GM12878 (cell line): Measurements from ENCODE around the gene FAM20B. TPM values are rescaled to one million over a fixed set of nuclear protein-coding genes. Genes with fewer than 3 reads are reported as not detected.

Experiments
- ATAC-seq: fragments of 200-7000 bp; cut with Tn5 transposase; 3 replicates; pipeline ENCODE4 v1.9.1; 2020; ENCODE audit warnings: mild to moderate bottlenecking, moderate library complexity
- BruUV-seq: library from RNA; stranded (reverse); fragments of 400-500 nt; replicated peaks from 2 replicates; lab custom pipeline; 2021; lab: Mats Ljungman, UMichigan
- CTCF ChIA-PET: fragments of 300-600 bp; sonication (Branson Sonifier 250); formaldehyde crosslinking; extraction: SDS; loops from one replicate; lab custom pipeline; 2021; ENCODE audit warnings: inconsistent platforms; lab: Yijun Ruan, JAX
- POLR2A ChIA-PET: fragments of 350-600 bp; formaldehyde crosslinking; extraction: SDS; loops from one replicate; lab custom pipeline; 2021; ENCODE audit warnings: inconsistent platforms; lab: Charles Lee
- RAD21 ChIA-PET: fragments of 300-600 bp; sonication (Branson Sonifier 250); formaldehyde crosslinking; loops from one replicate; lab custom pipeline; 2023; ENCODE audit warnings: antibody characterized with exemption; ENCODE audit not compliant: unreplicated experiment; lab: Charles Lee
- SMC1A ChIA-PET: fragments of 300-600 bp; sonication (Branson Sonifier 250); formaldehyde crosslinking; loops from one replicate; lab custom pipeline; 2023; ENCODE audit not compliant: unreplicated experiment, uncharacterized antibody; lab: Charles Lee
- DNase-seq: peaks from one replicate; pipeline ENCODE4 v3.0.0-alpha.2; 2011; ENCODE audit warnings: low read depth, low spot score
- FAIRE-seq: peaks from 3 replicates; lab custom pipeline; 2011; peaks lifted over from hg19 to GRCh38; lab: Jason Lieb, UNC
- H2AFZ ChIP-seq: 2 replicates; pipeline ENCODE4 v1.6.0; 2011; ENCODE audit warnings: low read depth, low read length, control low read depth; ENCODE audit not compliant: control insufficient read depth
- H3K27ac ChIP-seq: 2 replicates; pipeline ENCODE4 v1.5.1; 2011; ENCODE audit warnings: control low read depth; ENCODE audit not compliant: control insufficient read depth, insufficient read depth
- H3K27me3 ChIP-seq, 2 experiments: replicated peaks in 1 of 2; 2 replicates each; pipeline versions ENCODE4 v1.6.0 to v1.6.1; 2011; ENCODE audit warnings: low read length in 1 of 2; ENCODE audit not compliant: control insufficient read depth in 2 of 2, insufficient read depth in 2 of 2
- H3K36me3 ChIP-seq, 2 experiments: 2 replicates each; pipeline ENCODE4 v1.5.1; 2011; ENCODE audit warnings: low read length in 1 of 2; ENCODE audit not compliant: control insufficient read depth in 2 of 2, insufficient read depth in 2 of 2
- H3K4me1 ChIP-seq: 2 replicates; pipeline ENCODE4 v1.6.1; 2011; ENCODE audit warnings: mild to moderate bottlenecking, low read length, moderate library complexity, mixed read lengths; ENCODE audit not compliant: control insufficient read depth, insufficient read depth
- H3K4me2 ChIP-seq: 2 replicates; pipeline ENCODE4 v1.6.0; 2011; ENCODE audit warnings: control low read depth; ENCODE audit not compliant: control insufficient read depth, insufficient read depth
- H3K4me3 ChIP-seq: fragments of 200-600 bp; sonication (generic); 2 replicates; pipeline ENCODE4 v1.5.1; 2016
- H3K79me2 ChIP-seq: 2 replicates; pipeline ENCODE4 v1.6.0; 2011; ENCODE audit warnings: low read length; ENCODE audit not compliant: control insufficient read depth, insufficient read depth
- H3K9ac ChIP-seq: 2 replicates; pipeline ENCODE4 v1.8.0; 2011; ENCODE audit warnings: low read length, control low read depth, mixed read lengths; ENCODE audit not compliant: control insufficient read depth, insufficient read depth
- H3K9me3 ChIP-seq: replicated peaks from 3 replicates; pipeline ENCODE4 v1.5.1; 2011; ENCODE audit warnings: mild to moderate bottlenecking, low read length; ENCODE audit not compliant: control insufficient read depth, insufficient read depth
- H4K20me1 ChIP-seq: 2 replicates; pipeline ENCODE4 v1.6.0; 2011; ENCODE audit not compliant: control insufficient read depth, insufficient read depth
- CEBPB ChIP-seq, 2 experiments: fragments of 150-350 bp in 1 of 2; IDR thresholded peaks; 2 replicates each; pipeline ENCODE4 v1.6.1; 2012 to 2014; ENCODE audit warnings: low read depth in 2 of 2, low read length in 2 of 2, borderline replicate concordance in 1 of 2, inconsistent platforms in 1 of 2
- CTCF ChIP-seq, 3 experiments: IDR thresholded peaks in 2 of 3; conservative IDR thresholded peaks in 1 of 3; 2 replicates each; pipeline ENCODE4 v1.5.1; 2011; ENCODE audit warnings: low read depth in 3 of 3, low read length in 3 of 3, mild to moderate bottlenecking in 3 of 3, control low read depth in 2 of 3, moderate library complexity in 2 of 3, inconsistent platforms in 1 of 3, mixed read lengths in 1 of 3; ENCODE audit not compliant: control insufficient read depth in 2 of 3, insufficient read depth in 1 of 3; ENCODE audit errors: extremely low read depth in 1 of 3
- EGR1 ChIP-seq, 2 experiments: IDR thresholded peaks; 1 replicate in 1 of 2; 2 replicates in 1 of 2; pipeline ENCODE4 v1.6.1; 2011 to 2012; ENCODE audit warnings: low read depth in 2 of 2, low read length in 2 of 2, borderline replicate concordance in 1 of 2, mild to moderate bottlenecking in 1 of 2, moderate library complexity in 1 of 2
- SUZ12 ChIP-seq: fragments of 200-600 bp; sonication (generic); IDR thresholded peaks from one replicate; pipeline ENCODE4 v1.6.1; 2018; ENCODE audit warnings: antibody characterized with exemption, mild to moderate bottlenecking; ENCODE audit not compliant: unreplicated experiment
- ZSCAN29 ChIP-seq: fragments of 450-650 bp; IDR thresholded peaks from 2 replicates; pipeline ENCODE4 v1.6.1; 2017; ENCODE audit warnings: mild to moderate bottlenecking, moderate library complexity
- WGBS: methylation state at CpG from one replicate; pipeline ENCODE4 v1.1.6; 2016; ENCODE audit warnings: low lambda C conversion rate; ENCODE audit not compliant: insufficient replicate concordance, insufficient coverage; ENCODE audit errors: missing lambda C conversion rate; 5-methylcytosine and 5-hydroxymethylcytosine counted together
- in situ Hi-C: fragments of 300-500 bp; cut with MboI; formaldehyde crosslinking; loops from 9 replicates; pipeline ENCODE4 v1.14.3; 2018; ENCODE audit warnings: mixed read lengths
- intact Hi-C: fragments of 100-400 bp; cut with micrococcal nuclease; formaldehyde crosslinking; loops from one replicate; pipeline ENCODE4 v1.14.2; 2022; ENCODE audit not compliant: unreplicated experiment
- polyA plus RNA-seq, 11 experiments: library from polyadenylated mRNA; depleted of rRNA in 4 of 11; unstranded in 6 of 11; stranded (reverse) in 5 of 11; fragments of >200 nt; fragmentation: Nextera tagmentation in 4 of 11; fragmentation: Illumina TruSeq in 1 of 11; extraction: Ambion mirVana in 4 of 11; extraction: Trizol in 1 of 11; gene quantifications; 1 replicate in 1 of 11; 2 replicates in 10 of 11; pipeline versions ENCODE4 v1.2.1 to v1.2.3, GENCODE V29; 2011 to 2016; ENCODE audit warnings: inconsistent platforms in 2 of 11, missing spikeins in 2 of 11, low read depth in 1 of 11
- total RNA-seq, 4 experiments: library from RNA; depleted of rRNA in 3 of 4; stranded (reverse); fragments of >200 nt in 3 of 4; fragmentation: Illumina TruSeq in 1 of 4; extraction: Trizol in 1 of 4; gene quantifications; 2 replicates each; pipeline versions ENCODE4 v1.2.1 to v1.2.3, GENCODE V29; 2013 to 2021

FAM20B gene
- total and polyA plus RNA-seq, 10 of the 15 experiments (the other 5 are each of a cell fraction or from before 2014, with no cell fraction given), result 2.4 to 25.6 (median 12.8) TPM

GRCh38 chr1:179107706-179108629, 82.3 kb downstream of the FAM20B start:
- H3K4me1 ChIP-seq, result no peaks in the 10 kb centered on the region
- in situ Hi-C loops (no loop called here), intact Hi-C loops (no loop called here)
- no peaks in the 10 kb centered on the region for H3K79me2 ChIP-seq
- FAIRE-seq (no peak), ATAC-seq (no peak), DNase-seq (no peak)
- no peak overlapping the region for H3K27ac ChIP-seq
- no peak overlapping the region for H3K9ac ChIP-seq
- POLR2A ChIA-PET, result interaction anchor here (0.5 kb wide), 1 partner anchor 103 kb away, joined by 3 read pairs; no protein-coding TSS in a partner anchor
- no TSS peak for BruUV-seq
- TF ChIP-seq SUZ12 (no peak), CTCF (IDR thresholded peaks at IDR 0.05 in 2 of 3, conservative IDR thresholded peaks at IDR 0.05 in 1 of 3; ENCODE audit: control insufficient read depth in 2 of 3, extremely low read depth in 1 of 3, insufficient read depth in 1 of 3, low read depth in 3 of 3, low read length in 3 of 3) (no peak), EGR1 (IDR thresholded peaks at IDR 0.05; ENCODE audit: borderline replicate concordance in 1 of 2, low read depth in 2 of 2, low read length in 2 of 2) (no peak), CEBPB (IDR thresholded peaks at IDR 0.05; ENCODE audit: borderline replicate concordance in 1 of 2, low read depth in 2 of 2, low read length in 2 of 2) (no peak), ZSCAN29 (no peak)
- no peak overlapping the region for H3K4me3 ChIP-seq
- SMC1A ChIA-PET, result interaction anchor here (0.6 to 1.5 kb wide), 2 partner anchors 27 to 41 kb away, joined by 3 read pairs; partner anchors contain the start of gene TOR3A
- H4K20me1 ChIP-seq, result no peaks in the 10 kb centered on the region
- CTCF ChIA-PET, result interaction anchor here (0.5 to 3.0 kb wide), 4 partner anchors 12 to 229 kb away, joined by 3 to 13 read pairs (median 3); no protein-coding TSS in a partner anchor
- WGBS, result 62% methylated on average over 15 of the region's 15 CpGs
- H2AFZ ChIP-seq, result no peak overlapping the region
- H3K9me3 ChIP-seq, result no peaks in the 10 kb centered on the region
- H3K36me3 ChIP-seq, result peaks cover 0 to 3% of the 10 kb centered on the region in 2 experiments; a peak in 3 of 4 replicates
- no peaks in the 10 kb centered on the region for H3K27me3 ChIP-seq
- H3K4me2 ChIP-seq, result no peak overlapping the region
- RAD21 ChIA-PET, result no interaction called here
